HepG2 (cell line): ENCODE measurements around the gene L1CAM. TPM values are rescaled to one million over a fixed set of nuclear protein-coding genes. Genes with fewer than 3 reads are reported as not detected.

ENCODE experiments used
- ATAC-seq: fragments of 200-7000 bp; cut with Tn5 transposase; 3 replicates; pipeline ENCODE4 v1.9.1; 2020; ENCODE audit warnings: mild to moderate bottlenecking, moderate library complexity
- BruUV-seq: library from RNA; stranded (reverse); fragments of 400-500 nt; replicated peaks from 2 replicates; lab custom pipeline; 2021; lab: Mats Ljungman, UMichigan
- CTCF ChIA-PET: fragments of 300-600 bp; formaldehyde crosslinking; extraction: SDS; loops from one replicate; lab custom pipeline; 2021; ENCODE audit warnings: low total read pairs, inconsistent platforms, low intra/inter-chr PET ratio; lab: Yijun Ruan, JAX
- POLR2A ChIA-PET: fragments of 350-600 bp; sonication (Branson Sonifier 250); formaldehyde crosslinking; loops from one replicate; lab custom pipeline; 2020; ENCODE audit warnings: antibody characterized with exemption, inconsistent platforms; lab: Yijun Ruan, JAX
- DNase-seq: peaks from one replicate; pipeline ENCODE4 v3.0.0-alpha.2; 2015; ENCODE audit warnings: low spot score
- FAIRE-seq: peaks from 3 replicates; lab custom pipeline; 2011; peaks lifted over from hg19 to GRCh38; lab: Jason Lieb, UNC
- H2AFZ ChIP-seq: one replicate; pipeline ENCODE4 v1.6.1; 2011; ENCODE audit warnings: low read length, inconsistent platforms
- H3K27ac ChIP-seq: fragments of 300-600 bp; 3 replicates; pipeline ENCODE4 v1.8.0; 2011; ENCODE audit warnings: mixed run types, mild to moderate bottlenecking, mixed read lengths, low read length, inconsistent platforms; ENCODE audit not compliant: insufficient read depth; ENCODE audit errors: extremely low read length
- H3K27me3 ChIP-seq, 2 experiments: fragments of 200-600 bp in 1 of 2; 2 replicates in 1 of 2; 3 replicates in 1 of 2; pipeline versions ENCODE4 v1.6.0 to v1.8.0; 2011; ENCODE audit warnings: low read length in 2 of 2, mild to moderate bottlenecking in 2 of 2, moderate library complexity in 2 of 2, inconsistent platforms in 1 of 2; ENCODE audit not compliant: insufficient read depth in 2 of 2, control insufficient read depth in 1 of 2
- H3K36me3 ChIP-seq, 2 experiments: fragments of 200-600 bp in 1 of 2; replicated peaks in 1 of 2; 2 replicates in 1 of 2; 3 replicates in 1 of 2; pipeline versions ENCODE4 v1.5.1 to v1.8.0; 2011; ENCODE audit warnings: low read length in 2 of 2, inconsistent platforms in 1 of 2; ENCODE audit not compliant: insufficient read depth in 2 of 2, control insufficient read depth in 1 of 2
- H3K4me1 ChIP-seq: 2 replicates; pipeline ENCODE4 v1.5.1; 2012; ENCODE audit warnings: low read length, inconsistent platforms; ENCODE audit not compliant: insufficient read depth
- H3K4me2 ChIP-seq: 2 replicates; pipeline ENCODE4 v1.6.0; 2011; ENCODE audit warnings: low read depth, low read length, inconsistent platforms
- H3K4me3 ChIP-seq, 3 experiments: fragments of 200-600 bp in 1 of 3; sonication (generic), shearing (Covaris generic) in 1 of 3; replicated peaks in 1 of 3; 2 replicates each; pipeline ENCODE4 v1.5.1; 2011 to 2016; ENCODE audit warnings: low read length in 3 of 3, inconsistent platforms in 2 of 3, low read depth in 2 of 3, mild to moderate bottlenecking in 2 of 3, control low read depth in 1 of 3, mixed read lengths in 1 of 3; ENCODE audit not compliant: insufficient read depth in 1 of 3
- H3K79me2 ChIP-seq: one replicate; pipeline ENCODE4 v1.6.1; 2011; ENCODE audit warnings: low read length, inconsistent platforms; ENCODE audit not compliant: insufficient read depth
- H3K9ac ChIP-seq: 2 replicates; pipeline ENCODE4 v1.6.0; 2011; ENCODE audit warnings: mild to moderate bottlenecking, low read depth, low read length, inconsistent platforms; ENCODE audit not compliant: insufficient read depth
- H3K9me3 ChIP-seq: 2 replicates; pipeline ENCODE4 v1.5.1; 2012; ENCODE audit warnings: mild to moderate bottlenecking, low read length
- H4K20me1 ChIP-seq: 2 replicates; pipeline ENCODE4 v1.6.0; 2011; ENCODE audit warnings: inconsistent platforms, mild to moderate bottlenecking, low read length, moderate library complexity; ENCODE audit not compliant: insufficient read depth
- BHLHE40 ChIP-seq: IDR thresholded peaks from 2 replicates; pipeline ENCODE4 v1.6.1; 2011; ENCODE audit warnings: low read length, improper control_type of control experiment
- CERS6 ChIP-seq: sonication (generic); formaldehyde crosslinking; IDR thresholded peaks from 2 replicates; pipeline ENCODE4 v1.5.0; 2020; ENCODE audit warnings: missing genetic modification reagents
- GATAD1 ChIP-seq: IDR thresholded peaks from 2 replicates; pipeline ENCODE4 v1.6.1; 2016; ENCODE audit warnings: missing genetic modification reagents, missing compliant biosample characterization
- GTF3A ChIP-seq: sonication (generic); formaldehyde crosslinking; conservative IDR thresholded peaks from 2 replicates; pipeline ENCODE4 v1.4.0; 2020; ENCODE audit warnings: mild to moderate bottlenecking, missing genetic modification reagents
- HCFC1 ChIP-seq: fragments of 150-350 bp; IDR thresholded peaks from 2 replicates; pipeline ENCODE4 v1.6.1; 2014; ENCODE audit warnings: low read depth, low read length
- HHEX ChIP-seq: IDR thresholded peaks from 2 replicates; pipeline ENCODE4 v1.6.1; 2016; ENCODE audit warnings: control low read depth
- IRX3 ChIP-seq: sonication (generic); formaldehyde crosslinking; IDR thresholded peaks from 2 replicates; pipeline ENCODE4 v1.8.1; 2023; ENCODE audit warnings: mild to moderate bottlenecking, low read depth, missing genetic modification reagents, borderline replicate concordance
- NCOA2 ChIP-seq: sonication (generic); formaldehyde crosslinking; IDR thresholded peaks from 2 replicates; pipeline ENCODE4 v1.8.0; 2022; ENCODE audit warnings: inconsistent platforms
- POLR2AphosphoS5 ChIP-seq: IDR thresholded peaks from 2 replicates; pipeline ENCODE4 v1.6.1; 2012; ENCODE audit warnings: low read depth, low read length
- PRDM10 ChIP-seq: sonication (generic); formaldehyde crosslinking; IDR thresholded peaks from 2 replicates; pipeline ENCODE4 v1.4.0; 2020; ENCODE audit warnings: low read depth, missing genetic modification reagents
- RBM39 ChIP-seq: fragments of 200-400 bp; formaldehyde crosslinking; IDR thresholded peaks from one replicate; pipeline ENCODE4 v1.6.1; 2018; ENCODE audit warnings: antibody characterized with exemption, mild to moderate bottlenecking, low read depth, low read length; ENCODE audit not compliant: poor library complexity, severe bottlenecking
- ZMYM4 ChIP-seq: sonication (generic); formaldehyde crosslinking; IDR thresholded peaks from 2 replicates; pipeline ENCODE4 v1.8.1; 2023; ENCODE audit warnings: mild to moderate bottlenecking, missing genetic modification reagents
- ZNF562 ChIP-seq: sonication (generic); formaldehyde crosslinking; IDR thresholded peaks from 2 replicates; pipeline ENCODE4 v1.8.0; 2022; ENCODE audit warnings: missing genetic modification reagents, borderline replicate concordance
- ZNF639 ChIP-seq: conservative IDR thresholded peaks from 2 replicates; pipeline ENCODE4 v1.6.1; 2018; ENCODE audit warnings: missing genetic modification reagents
- ZNF781 ChIP-seq: sonication (generic); formaldehyde crosslinking; IDR thresholded peaks from 2 replicates; pipeline ENCODE4 v1.5.1; 2020; ENCODE audit warnings: borderline replicate concordance, mild to moderate bottlenecking, missing genetic modification reagents; ENCODE audit errors: not compliant biosample characterization
- WGBS: methylation state at CpG from one replicate; pipeline ENCODE4 v1.1.6; 2017; ENCODE audit warnings: low lambda C conversion rate; 5-methylcytosine and 5-hydroxymethylcytosine counted together
- in situ Hi-C: cut with HindIII; loops from 2 replicates; pipeline ENCODE4 v1.10.0; 2017; ENCODE audit warnings: low pct_unique_long_range_greater_than_20kb; ENCODE audit not compliant: extremely low pct_ligation_motif_present
- intact Hi-C: fragments of 100-400 bp; cut with micrococcal nuclease; formaldehyde crosslinking; loops from one replicate; pipeline ENCODE4 v1.10.0; 2022; ENCODE audit not compliant: unreplicated experiment
- polyA plus RNA-seq, 8 experiments: library from polyadenylated mRNA; depleted of rRNA in 3 of 8; stranded (reverse) in 7 of 8; unstranded in 1 of 8; fragments of >200 nt; fragmentation: Illumina TruSeq in 4 of 8; extraction: Trizol in 4 of 8; gene quantifications; 2 replicates each; pipeline versions ENCODE4 v1.2.1 to v1.2.3, GENCODE V29; 2011 to 2016; ENCODE audit warnings: low read depth in 4 of 8, missing spikeins in 1 of 8, mixed read lengths in 1 of 8; ENCODE audit not compliant: insufficient read depth in 1 of 8
- total RNA-seq, 5 experiments: library from RNA; depleted of rRNA; stranded (reverse); fragments of >200 nt; fragmentation: Illumina TruSeq; extraction: Trizol; gene quantifications; 2 replicates each; pipeline ENCODE4 v1.2.3, GENCODE V29; 2016; ENCODE audit warnings: low read depth in 1 of 5

L1CAM gene
- total and polyA plus RNA-seq, 2 of the 13 experiments (the other 11 are each of a cell fraction or from before 2014, with no cell fraction given): 1.4 to 2.0 TPM

GRCh38 chrX:153874085-153874365 is 11.9 kb downstream of the L1CAM start:
- in situ Hi-C loops (no loop called here), intact Hi-C loops (no loop called here)
- Histone ChIP-seq H3K27ac (no peak overlapping the region), H3K4me1 (peaks cover 10% of the 10 kb centered on the region; the same call in 1 of the 2 replicates), H3K4me2 (no peak overlapping the region), H3K4me3 (no peak overlapping the region), H3K9ac (no peak overlapping the region), H4K20me1 (no peaks in the 10 kb centered on the region), H3K36me3 (no peaks in the 10 kb centered on the region), H3K9me3 (no peaks in the 10 kb centered on the region), H2AFZ (no peak overlapping the region), H3K79me2 (no peaks in the 10 kb centered on the region), H3K27me3 (no peaks in the 10 kb centered on the region)
- FAIRE-seq (no peak), DNase-seq (no peak), ATAC-seq (no peak)
- TF ChIP-seq BHLHE40 (no peak), GTF3A (CRISPR knock-in tag) (no peak), PRDM10 (no peak), GATAD1 (CRISPR knock-in tag) (no peak), ZNF781 (CRISPR knock-in tag) (no peak), ZNF639 (CRISPR knock-in tag) (no peak), CERS6 (CRISPR knock-in tag) (no peak), POLR2AphosphoS5 (no peak), HCFC1 (no peak), NCOA2 (no peak), ZNF562 (CRISPR knock-in tag) (no peak), HHEX (CRISPR knock-in tag) (no peak), RBM39 (no peak), IRX3 (CRISPR knock-in tag) (no peak), ZMYM4 (no peak)
- BruUV-seq: no TSS peak
- POLR2A ChIA-PET: no interaction called here
- 0% methylated on average over 1 of the region's 3 CpGs for WGBS
- CTCF ChIA-PET: no interaction called here
